Anterior cingulate cortex (tissue), 58 donors: ENCODE measurements around the gene RAP1GDS1.
"Not testable (repeated sequence)": the region's sequence is repeated elsewhere in the genome, so short reads cannot be mapped to it uniquely, and the experiment has no call there.

Experiments
- DNase-seq, 58 donors: peaks; one replicate each; lab custom pipeline; 2025; lab: John Stamatoyannopoulos, UW

Gene RAP1GDS1

DNA sequence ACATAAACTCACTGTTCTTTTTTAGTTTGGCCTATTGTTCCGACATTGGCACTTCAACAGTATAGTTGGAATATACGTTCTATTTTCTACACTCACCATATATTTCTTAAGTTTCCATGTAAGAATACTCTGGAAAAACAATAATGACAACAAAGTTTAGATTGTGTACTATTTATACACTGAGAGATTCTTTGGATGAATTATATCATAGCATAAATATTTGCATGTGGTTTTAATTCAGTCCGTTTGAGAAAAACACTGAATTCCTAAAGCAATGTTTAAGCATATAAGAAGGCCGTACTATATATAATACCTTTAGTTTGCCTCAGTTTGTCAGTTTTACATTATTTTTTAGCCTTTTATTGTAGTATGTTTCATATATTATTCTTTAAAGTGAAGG, 82.4 kb downstream of the RAP1GDS1 start:
- no peak for DNase-seq

DNA sequence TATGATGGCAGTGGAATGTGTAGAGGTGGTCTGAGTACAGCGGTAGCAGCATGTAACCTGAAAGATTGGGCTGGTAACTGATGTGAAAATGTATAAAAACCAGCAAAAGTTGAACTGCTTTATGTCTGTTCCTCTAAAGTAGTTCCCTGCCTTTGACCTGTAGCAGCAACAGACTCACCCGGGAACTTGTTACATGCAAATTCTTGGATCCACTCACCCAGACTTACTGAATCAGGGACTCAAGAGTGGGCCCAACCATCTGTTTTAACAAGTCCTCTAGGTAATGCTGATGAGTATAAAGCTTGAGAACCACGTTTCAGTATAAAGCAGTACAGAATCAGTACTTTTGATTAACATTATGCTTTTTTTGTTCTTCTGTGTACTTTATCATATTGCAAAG, 84.7 kb downstream of the RAP1GDS1 start:
- no peak for DNase-seq

DNA sequence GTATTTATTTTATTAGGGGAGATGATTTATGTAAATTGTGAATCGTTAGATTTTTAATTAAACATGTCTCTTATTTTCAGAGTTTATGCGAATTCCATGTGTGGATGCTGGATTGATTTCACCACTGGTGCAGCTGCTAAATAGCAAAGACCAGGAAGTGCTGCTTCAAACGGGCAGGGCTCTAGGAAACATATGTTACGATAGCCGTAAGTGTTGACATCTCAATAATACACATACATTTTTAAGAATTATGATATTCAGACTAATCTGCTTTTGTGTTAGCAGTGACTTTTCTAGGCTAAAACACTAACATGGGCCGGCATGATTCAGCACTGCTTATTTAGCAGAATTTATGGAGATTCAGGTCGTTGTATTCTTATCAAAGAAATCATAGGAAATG, 91.2 kb downstream of the RAP1GDS1 start:
- no peak for DNase-seq

DNA sequence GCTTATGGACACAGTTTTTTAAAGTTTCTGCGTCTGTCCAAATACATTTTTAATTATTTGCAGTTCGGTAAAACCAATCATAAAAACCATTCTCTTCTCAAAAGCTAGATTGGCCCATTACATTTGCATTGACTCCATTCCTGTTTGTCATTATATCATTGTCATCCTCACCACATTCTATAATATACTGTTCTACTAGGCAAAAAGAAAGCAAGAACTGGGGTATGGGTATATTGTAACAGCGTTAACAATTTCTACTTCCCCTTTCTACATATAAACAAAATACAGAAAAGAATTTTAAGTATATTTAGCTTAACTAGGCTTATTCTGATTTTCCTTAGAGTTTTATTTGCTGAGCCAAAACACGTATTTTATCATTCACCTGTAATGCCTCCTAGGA, 91.8 kb downstream of the RAP1GDS1 start:
- no peak for DNase-seq

DNA sequence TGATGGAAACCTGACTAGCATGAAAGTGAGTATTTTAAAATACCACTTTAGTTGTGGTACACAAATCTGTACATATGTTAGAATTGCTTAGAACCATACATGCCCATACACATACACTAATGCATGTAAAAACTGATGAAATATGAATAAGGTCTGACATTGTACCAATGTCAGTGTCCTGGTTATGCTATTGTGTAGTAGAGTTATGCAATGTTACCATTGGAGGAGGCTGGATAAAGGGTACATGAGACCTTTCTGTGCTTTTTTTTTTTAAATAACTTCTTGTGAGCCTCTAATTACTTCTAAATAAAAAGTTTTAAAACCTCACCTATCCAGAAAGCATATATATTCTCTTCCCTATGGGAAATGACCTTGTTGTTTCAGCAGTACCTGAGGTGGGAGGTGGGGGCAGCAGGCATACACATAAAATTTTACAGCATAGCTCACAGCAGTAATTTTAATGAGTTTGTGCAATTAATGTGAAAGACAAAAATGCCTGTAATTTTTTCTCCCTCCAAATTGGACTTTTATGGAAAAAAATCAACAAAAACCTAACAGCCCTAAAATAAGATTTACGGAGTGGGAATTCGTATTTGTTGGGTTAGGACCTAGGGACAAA, 97.6 kb downstream of the RAP1GDS1 start:
- DNase-seq: no peak

DNA sequence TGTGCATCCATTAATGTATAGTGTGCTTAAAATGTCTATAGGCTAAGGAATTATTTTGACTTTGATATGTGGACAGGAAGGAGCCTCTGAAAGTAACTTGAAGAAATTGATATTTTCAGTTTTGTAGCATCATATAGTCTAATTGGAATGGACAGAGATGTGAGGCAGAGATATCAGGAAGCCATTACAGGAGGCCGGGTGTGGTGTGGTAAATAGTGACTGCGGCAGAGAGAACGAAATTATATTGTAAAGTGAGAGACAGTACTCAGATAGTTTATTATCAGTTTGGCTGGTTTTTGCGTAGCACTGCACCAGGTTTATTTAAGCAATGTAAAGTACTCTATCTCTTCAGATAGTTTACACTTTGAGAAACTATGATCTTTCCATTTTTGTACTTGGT, 98.5 kb downstream of the RAP1GDS1 start:
- DNase-seq: no peak

DNA sequence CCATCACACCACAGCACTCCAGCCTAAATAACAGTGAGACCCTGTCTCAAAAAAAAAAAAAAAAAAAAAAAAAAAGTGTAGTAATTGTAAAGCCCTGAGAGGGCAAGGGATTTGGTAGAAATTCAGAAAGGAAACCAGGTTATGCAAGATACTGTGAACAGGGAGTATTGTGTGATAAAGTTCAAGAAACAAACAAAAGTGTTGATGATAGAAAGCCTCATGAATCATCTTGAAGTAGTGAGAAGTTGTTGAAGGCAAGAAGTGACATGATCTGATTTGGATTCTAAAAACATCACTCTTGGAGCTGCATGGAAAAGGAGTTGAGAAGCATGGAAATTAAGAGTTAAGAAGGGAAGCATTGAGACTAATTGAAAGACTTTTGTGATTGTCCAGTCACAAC, 102.2 kb downstream of the RAP1GDS1 start:
- DNase-seq: no peak

DNA sequence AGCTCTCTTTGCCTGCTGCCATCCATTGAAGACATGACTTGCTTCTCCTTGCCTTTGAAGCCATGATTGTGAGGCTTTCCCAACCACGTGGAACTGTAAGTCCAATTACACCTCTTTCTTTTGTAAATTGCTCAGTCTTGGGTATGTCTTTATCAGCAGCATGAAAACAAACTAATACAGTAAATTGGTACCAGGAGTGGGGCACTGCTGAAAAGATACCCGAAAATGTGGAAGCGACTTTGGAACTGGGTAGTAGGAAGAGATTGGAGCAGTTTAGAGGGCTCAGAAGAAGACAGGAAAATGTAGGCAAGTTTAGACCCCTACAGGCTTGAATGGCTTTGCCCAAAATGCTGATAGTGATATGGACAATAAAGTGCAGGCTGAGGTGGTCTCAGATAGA, 105.1 kb downstream of the RAP1GDS1 start:
- not testable (repeated sequence) for DNase-seq

DNA sequence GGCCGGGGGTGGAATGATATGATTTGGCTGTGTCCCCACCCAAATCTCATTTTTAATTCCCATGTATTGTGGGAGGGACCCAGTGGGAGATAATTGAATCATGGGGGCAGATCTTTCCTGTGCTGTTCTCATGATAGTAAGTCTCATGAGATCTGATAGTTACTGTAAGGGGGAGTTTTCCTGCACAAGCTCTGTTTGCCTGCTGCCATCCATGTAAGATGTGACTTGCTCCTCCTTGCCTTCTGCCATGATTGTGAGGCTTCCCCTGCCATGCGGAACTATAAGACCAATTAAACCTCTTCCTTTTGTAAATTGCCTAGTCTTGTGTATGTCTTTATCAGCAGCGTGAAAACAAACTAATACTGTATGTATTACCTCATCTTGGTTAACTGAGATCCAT, 106.8 kb downstream of the RAP1GDS1 start:
- not testable (repeated sequence) for DNase-seq

DNA sequence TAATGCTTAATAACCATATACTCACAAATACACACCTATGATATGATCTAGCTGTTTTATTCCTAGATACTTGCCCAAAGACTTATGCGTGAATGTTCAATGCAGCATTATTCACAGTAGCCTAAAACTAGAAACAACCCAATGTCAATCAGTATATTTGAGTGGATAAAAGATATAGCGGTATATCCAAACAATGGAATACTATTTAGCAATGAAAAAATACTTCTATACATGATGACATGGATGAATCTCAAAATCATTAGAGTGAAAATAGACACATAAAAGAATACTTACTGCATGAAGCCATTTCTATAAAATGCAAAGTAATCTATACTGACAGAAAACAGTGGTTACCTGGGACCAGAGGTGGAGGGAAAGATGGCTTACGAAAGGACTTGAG, 108.1 kb downstream of the RAP1GDS1 start:
- DNase-seq: no peak

DNA sequence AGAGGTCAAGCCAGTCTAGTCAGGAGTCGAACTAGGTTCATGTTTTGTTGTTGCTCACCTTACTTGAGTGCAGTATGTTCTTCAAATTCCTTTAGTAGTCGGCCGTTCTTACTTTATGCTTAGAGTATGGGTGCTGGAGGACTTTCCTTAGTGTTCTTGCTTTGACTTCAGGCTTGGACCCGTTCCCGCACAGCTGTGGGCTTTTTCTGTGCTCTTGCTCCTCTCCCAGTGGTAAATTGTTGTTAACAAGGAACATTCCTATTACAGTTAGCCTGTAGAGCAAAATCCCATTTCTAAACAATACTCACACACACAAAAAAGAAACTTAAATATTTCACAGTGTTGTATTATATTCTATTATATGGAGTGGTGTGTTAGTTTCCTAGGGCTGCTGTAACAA, 113.5 kb downstream of the RAP1GDS1 start:
- DNase-seq: peak in 13 of 58 donors; percentile 1 to 24 (median 6)

DNA sequence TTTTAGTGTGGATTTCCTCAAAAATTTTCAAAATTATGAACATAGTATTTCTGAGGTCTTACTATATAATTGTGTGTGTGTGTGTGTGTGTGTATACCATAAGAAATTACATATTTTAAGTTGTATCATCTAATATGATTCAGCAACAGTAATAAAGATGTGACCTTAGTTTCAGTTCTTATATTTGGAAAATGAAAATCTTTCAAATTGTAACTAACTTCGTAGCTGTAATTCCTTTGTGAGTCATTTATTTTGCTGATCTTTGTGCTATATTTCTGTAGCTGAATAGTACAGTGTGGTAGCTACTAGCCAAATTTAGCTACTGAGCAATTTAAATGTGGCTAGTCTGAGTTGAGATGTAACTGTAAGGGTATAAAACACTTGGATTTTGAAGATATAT, 116.4 kb downstream of the RAP1GDS1 start:
- DNase-seq: no peak

DNA sequence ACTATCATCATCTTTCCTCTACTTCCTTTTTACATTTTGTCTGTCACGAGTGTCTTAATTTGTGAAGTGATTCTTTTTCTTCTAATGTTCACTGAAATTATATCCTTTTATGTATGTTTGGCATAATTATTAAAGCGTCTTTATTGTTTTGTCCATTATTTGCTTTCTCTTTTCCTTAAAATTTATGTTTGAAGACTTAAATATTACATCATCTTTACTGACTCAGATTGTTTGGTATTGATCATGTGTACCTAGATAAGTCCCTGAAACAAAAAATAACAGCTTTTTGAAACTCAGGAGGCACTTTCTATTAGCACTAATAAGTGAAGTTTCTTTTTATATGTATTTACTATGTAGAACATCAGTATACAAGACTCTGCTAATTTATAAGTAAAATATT, 120.1 kb downstream of the RAP1GDS1 start:
- no peak for DNase-seq

DNA sequence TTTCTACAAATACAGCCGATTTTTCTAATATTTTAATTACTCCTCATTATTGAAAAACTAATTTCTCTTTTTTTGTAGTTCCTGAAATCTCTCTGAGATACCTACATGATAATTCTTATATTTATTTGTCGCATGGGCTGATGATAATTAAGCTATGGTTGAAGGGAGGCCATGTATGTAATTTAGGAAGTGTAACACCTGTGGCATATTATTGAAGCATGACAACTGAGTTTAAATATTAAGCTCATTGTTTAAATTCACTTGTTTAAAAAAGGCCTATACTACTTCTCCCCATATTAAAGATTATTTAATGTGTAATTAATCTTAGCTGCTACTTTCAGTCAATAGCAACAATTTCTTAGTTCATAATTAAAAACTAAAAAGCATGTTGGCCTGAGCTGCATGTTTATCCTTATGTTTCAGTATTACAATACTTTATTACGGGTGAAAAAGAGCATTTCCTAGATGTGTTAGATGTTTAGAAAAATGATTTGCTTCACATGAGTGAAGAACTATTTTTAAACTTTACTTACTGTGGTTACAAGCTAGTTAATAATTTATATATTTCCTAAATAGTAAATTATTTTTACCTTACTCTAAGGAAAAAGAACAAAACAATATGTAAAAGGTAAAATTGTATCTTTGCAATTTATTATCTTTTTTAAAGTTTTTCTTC, 122.4 kb downstream of the RAP1GDS1 start:
- DNase-seq: no peak

DNA sequence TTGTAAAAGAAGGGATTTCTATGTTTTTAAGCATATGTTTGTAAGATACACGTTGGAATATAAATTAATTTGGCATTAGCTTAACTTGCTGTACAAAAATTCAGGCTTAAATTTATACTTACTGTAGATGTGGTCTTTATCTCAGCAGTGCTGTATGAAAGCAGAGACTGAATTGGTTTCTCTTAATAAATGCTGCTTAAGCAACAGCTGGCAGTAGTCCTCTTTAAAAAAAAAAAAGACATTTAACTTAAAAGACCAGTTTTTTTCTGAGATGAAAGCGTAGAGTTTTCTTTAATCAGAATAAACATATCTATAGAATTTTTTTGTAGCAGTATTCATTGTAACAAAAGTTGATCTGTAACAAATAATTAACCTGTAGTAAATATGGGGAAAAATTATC, 124.6 kb downstream of the RAP1GDS1 start:
- no peak for DNase-seq

DNA sequence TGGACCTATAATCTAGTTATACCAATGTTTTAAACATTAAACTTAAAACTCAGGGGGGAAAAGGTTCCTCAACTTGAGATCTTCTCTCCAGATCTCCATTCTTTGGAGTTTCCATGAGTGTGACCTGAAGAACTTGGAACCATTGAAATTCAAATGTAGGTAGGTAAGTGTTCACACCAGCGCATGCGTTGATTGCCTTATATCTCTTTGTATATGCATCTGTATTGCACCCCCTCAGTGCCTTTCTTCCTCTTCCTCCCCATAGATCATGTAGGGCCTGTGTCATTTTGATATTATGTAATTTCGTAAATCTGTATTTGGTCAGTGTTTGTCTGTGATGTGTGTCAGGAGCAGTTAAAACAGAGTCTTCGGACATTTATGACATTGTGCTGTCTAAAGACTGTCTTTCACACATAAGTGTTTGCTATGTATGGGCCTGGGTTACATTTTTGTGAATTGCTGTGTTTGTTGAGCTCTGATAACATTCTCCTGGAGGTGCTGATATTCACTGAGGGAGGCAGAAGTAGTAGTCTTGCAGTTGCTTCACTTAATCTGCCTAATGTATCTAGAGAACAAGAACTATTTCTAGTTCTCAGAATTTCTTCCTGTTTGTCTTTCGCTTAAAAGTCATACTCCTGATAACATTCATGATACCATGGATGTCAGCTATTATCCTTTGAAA, 126.3 kb downstream of the RAP1GDS1 start:
- DNase-seq: no peak

DNA sequence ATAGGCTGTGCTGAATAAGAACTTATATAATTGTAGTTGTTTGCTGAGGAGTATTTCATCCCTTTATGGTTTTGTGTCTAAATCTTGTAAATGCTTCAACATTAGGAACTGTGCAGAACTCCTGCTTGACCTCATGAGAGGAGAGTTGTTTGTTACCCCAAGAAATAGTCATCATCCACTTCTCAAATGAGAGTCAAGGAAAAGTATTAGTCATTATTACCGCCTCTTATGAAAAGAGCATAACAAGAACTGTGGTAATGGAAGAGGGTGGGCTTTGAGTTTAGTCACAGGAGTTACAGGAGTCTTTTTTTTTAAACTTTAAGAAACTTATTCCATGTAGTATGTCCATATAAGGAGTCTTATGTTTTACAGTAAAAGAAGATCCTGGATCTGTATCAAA, 132.9 kb downstream of the RAP1GDS1 start:
- DNase-seq: no peak

DNA sequence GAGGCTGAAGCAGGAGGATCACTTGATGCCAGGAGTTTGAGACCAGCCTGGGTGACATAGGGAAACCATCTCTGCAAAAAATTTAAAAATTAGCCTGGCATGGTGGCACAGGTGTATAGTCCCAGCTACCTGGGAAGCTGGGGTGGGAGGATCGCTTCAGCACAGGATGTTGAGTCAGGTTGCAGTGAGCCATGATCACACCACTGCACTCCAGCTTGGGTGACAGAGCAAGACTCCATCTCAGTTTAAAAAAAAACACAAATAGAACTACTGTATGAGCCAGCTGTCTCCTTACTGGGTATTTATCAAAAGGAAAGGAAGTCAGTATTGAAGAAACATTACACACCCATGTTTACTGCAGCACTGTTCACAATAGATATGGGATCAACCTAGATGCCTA, 138.7 kb downstream of the RAP1GDS1 start:
- DNase-seq: no peak

DNA sequence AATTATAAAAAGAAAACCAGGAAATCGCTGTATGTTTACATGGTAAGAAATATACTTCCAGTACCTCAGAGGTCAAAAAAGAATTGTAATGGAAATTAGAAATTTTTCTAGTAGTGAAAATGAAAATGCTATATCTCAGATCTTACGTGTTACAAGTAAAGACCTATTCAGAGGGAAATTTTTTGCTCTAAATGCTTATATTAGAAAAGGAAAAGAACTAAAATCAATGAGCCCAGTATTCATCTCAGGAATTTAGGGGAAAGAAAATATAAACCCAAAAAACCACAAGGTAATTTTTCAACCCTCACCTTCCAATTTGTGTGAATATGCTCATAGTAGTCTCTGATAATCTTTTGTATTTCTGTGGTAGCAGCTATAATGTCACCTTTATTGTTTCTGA, 145.6 kb downstream of the RAP1GDS1 start:
- no peak for DNase-seq

DNA sequence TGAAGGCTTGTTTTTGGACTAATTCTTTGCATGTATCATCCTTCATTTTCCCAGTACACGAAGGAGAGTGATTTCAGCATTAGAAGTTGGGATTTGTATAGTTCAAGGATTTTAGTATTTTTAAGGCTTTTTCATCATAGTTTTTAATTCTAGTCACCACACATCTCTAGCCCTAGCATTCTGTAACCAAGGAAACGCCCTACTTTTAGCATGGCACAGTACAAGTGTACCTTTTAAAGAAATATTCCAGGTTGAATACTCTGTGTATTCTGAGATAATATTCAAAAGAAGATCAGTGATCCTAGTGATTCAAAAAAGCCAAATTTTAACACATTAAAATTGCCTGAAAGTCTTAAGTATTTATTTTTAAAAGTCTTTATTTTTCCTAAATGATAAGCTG, 150.5 kb downstream of the RAP1GDS1 start:
- peak in 2 of 58 donors; percentile 1 to 2 for DNase-seq

DNA sequence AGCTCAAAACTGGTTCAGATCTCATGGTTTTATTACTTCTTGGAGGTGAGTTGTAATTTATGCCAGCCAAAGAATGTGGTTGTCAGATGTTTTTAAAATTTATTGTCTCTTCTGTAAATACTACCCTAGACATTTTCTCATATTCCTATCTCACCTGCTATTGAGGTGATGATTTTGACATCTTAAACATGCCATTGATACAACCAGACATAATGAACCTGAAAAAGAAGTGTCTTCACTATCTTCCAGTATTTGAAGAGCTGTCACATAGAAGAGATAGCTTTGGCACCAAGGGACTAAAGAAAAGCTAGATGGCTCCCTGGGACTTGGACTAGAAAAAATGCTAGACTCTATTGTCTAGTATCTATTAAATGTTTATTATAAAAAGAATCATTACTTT, 155.7 kb downstream of the RAP1GDS1 start:
- DNase-seq: no peak

DNA sequence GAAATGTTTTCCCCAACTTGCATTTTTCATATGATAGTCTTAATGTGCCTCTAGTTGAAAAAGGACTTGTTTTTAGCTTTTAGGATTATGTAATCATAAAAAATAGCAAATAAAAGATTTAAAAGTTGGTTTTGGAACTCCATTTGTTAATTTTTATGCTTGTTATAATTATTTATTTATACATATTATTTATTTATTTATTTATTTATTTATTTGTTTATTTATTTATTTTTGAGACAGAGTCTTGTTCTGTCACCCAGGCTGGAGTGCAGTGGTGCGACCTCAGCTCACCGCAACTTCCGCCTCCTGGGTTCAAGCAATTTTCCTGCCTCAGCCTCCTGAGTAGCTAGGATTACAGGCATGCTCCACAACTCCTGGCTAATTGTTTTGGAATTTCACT, 159.0 kb downstream of the RAP1GDS1 start:
- not testable (repeated sequence) for DNase-seq
